Measurements from ENCODE around the gene PRKRA.

PRKRA gene

GRCh38 chr2:178401994-178402437 lies 49.0 kb downstream of the PRKRA start:
- no peak for ATAC-seq
- no peak for TF ChIP-seq ZNF565 (CRISPR knock-in tag; conservative IDR thresholded peaks at IDR 0.05; ENCODE audit: low read depth)
- no peak for TF ChIP-seq ZNF8 (CRISPR knock-in tag; IDR thresholded peaks at IDR 0.05)
- TF ChIP-seq ZFP3 (CRISPR knock-in tag; IDR thresholded peaks at IDR 0.05), result no peak
- no peak for TF ChIP-seq CREB5 (CRISPR knock-in tag; IDR thresholded peaks at IDR 0.05; ENCODE audit: low read depth)
- TF ChIP-seq, protein P1, sequence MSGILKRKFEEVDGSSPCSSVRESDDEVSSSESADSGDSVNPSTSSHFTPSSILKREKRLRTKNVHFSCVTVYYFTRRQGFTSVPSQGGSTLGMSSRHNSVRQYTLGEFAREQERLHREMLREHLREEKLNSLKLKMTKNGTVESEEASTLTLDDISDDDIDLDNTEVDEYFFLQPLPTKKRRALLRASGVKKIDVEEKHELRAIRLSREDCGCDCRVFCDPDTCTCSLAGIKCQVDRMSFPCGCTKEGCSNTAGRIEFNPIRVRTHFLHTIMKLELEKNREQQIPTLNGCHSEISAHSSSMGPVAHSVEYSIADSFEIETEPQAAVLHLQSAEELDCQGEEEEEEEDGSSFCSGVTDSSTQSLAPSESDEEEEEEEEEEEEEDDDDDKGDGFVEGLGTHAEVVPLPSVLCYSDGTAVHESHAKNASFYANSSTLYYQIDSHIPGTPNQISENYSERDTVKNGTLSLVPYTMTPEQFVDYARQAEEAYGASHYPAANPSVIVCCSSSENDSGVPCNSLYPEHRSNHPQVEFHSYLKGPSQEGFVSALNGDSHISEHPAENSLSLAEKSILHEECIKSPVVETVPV (CRISPR knock-in tag; IDR thresholded peaks at IDR 0.05), result no peak
- TF ChIP-seq POU6F1 (CRISPR knock-in tag; IDR thresholded peaks at IDR 0.05; ENCODE audit: borderline replicate concordance, low read depth), result no peak
- TF ChIP-seq ZFP30 (CRISPR knock-in tag; IDR thresholded peaks at IDR 0.05), result no peak
- no peak for TF ChIP-seq PPARA (CRISPR knock-in tag; IDR thresholded peaks at IDR 0.05; ENCODE audit: borderline replicate concordance)
- TF ChIP-seq, protein P2, sequence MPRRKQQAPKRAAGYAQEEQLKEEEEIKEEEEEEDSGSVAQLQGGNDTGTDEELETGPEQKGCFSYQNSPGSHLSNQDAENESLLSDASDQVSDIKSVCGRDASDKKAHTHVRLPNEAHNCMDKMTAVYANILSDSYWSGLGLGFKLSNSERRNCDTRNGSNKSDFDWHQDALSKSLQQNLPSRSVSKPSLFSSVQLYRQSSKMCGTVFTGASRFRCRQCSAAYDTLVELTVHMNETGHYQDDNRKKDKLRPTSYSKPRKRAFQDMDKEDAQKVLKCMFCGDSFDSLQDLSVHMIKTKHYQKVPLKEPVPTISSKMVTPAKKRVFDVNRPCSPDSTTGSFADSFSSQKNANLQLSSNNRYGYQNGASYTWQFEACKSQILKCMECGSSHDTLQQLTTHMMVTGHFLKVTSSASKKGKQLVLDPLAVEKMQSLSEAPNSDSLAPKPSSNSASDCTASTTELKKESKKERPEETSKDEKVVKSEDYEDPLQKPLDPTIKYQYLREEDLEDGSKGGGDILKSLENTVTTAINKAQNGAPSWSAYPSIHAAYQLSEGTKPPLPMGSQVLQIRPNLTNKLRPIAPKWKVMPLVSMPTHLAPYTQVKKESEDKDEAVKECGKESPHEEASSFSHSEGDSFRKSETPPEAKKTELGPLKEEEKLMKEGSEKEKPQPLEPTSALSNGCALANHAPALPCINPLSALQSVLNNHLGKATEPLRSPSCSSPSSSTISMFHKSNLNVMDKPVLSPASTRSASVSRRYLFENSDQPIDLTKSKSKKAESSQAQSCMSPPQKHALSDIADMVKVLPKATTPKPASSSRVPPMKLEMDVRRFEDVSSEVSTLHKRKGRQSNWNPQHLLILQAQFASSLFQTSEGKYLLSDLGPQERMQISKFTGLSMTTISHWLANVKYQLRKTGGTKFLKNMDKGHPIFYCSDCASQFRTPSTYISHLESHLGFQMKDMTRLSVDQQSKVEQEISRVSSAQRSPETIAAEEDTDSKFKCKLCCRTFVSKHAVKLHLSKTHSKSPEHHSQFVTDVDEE (CRISPR knock-in tag; IDR thresholded peaks at IDR 0.05), result no peak
- TF ChIP-seq ZC3H10 (CRISPR knock-in tag; IDR thresholded peaks at IDR 0.05), result no peak
- TF ChIP-seq RARB (CRISPR knock-in tag; IDR thresholded peaks at IDR 0.05), result no peak
- TF ChIP-seq OSR1 (CRISPR knock-in tag; IDR thresholded peaks at IDR 0.05), result no peak
- TF ChIP-seq BACH2 (CRISPR knock-in tag; IDR thresholded peaks at IDR 0.05; ENCODE audit: borderline replicate concordance), result no peak
- no peak for TF ChIP-seq CSDC2 (CRISPR knock-in tag; IDR thresholded peaks at IDR 0.05)
- no peak for TF ChIP-seq ESRRG (CRISPR knock-in tag; IDR thresholded peaks at IDR 0.05)

- TF ChIP-seq ZNF8 (CRISPR knock-in tag; IDR thresholded peaks at IDR 0.05) (no peak), ZFP3 (CRISPR knock-in tag; IDR thresholded peaks at IDR 0.05) (no peak), PPARA (CRISPR knock-in tag; IDR thresholded peaks at IDR 0.05; ENCODE audit: borderline replicate concordance) (no peak), ISL1 (CRISPR knock-in tag; IDR thresholded peaks at IDR 0.05) (no peak), ARNTL (CRISPR knock-in tag; IDR thresholded peaks at IDR 0.05; ENCODE audit: borderline replicate concordance, low read depth) (no peak), CREB5 (CRISPR knock-in tag; IDR thresholded peaks at IDR 0.05; ENCODE audit: low read depth) (no peak), CSDC2 (CRISPR knock-in tag; IDR thresholded peaks at IDR 0.05) (no peak), BACH2 (CRISPR knock-in tag; IDR thresholded peaks at IDR 0.05; ENCODE audit: borderline replicate concordance) (no peak), POU6F1 (CRISPR knock-in tag; IDR thresholded peaks at IDR 0.05; ENCODE audit: borderline replicate concordance, low read depth) (no peak), ZFP30 (CRISPR knock-in tag; IDR thresholded peaks at IDR 0.05) (no peak)
- TF ChIP-seq, protein P3, sequence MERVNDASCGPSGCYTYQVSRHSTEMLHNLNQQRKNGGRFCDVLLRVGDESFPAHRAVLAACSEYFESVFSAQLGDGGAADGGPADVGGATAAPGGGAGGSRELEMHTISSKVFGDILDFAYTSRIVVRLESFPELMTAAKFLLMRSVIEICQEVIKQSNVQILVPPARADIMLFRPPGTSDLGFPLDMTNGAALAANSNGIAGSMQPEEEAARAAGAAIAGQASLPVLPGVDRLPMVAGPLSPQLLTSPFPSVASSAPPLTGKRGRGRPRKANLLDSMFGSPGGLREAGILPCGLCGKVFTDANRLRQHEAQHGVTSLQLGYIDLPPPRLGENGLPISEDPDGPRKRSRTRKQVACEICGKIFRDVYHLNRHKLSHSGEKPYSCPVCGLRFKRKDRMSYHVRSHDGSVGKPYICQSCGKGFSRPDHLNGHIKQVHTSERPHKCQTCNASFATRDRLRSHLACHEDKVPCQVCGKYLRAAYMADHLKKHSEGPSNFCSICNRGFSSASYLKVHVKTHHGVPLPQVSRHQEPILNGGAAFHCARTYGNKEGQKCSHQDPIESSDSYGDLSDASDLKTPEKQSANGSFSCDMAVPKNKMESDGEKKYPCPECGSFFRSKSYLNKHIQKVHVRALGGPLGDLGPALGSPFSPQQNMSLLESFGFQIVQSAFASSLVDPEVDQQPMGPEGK (CRISPR knock-in tag; IDR thresholded peaks at IDR 0.05; ENCODE audit: borderline replicate concordance), result no peak
- ATAC-seq, result peak; percentile 95
Measured at GRCh38 chr2:178397002-178397605, 53.9 kb downstream of the PRKRA start.
